SK-N-SH (cell line): Measurements from ENCODE around the gene ALDOB. TPM values are rescaled to one million over a fixed set of nuclear protein-coding genes. Genes with fewer than 3 reads are reported as not detected.

Source experiments
- CTCF ChIA-PET: fragments of 300-600, 350-600 bp; formaldehyde crosslinking; extraction: SDS; loops from one replicate; lab custom pipeline; 2021; lab: Yijun Ruan, JAX
- POLR2A ChIA-PET: fragments of 350-600 bp; sonication (Branson Sonifier 250); formaldehyde crosslinking; extraction: SDS; loops from one replicate; lab custom pipeline; 2020; ENCODE audit warnings: antibody characterized with exemption, inconsistent platforms; lab: Yijun Ruan, JAX
- DNase-seq: peaks from one replicate; pipeline ENCODE4 v3.0.0; 2012
- H2AFZ ChIP-seq: fragments of 200-600 bp; sonication (generic); 2 replicates; pipeline ENCODE4 v1.8.1; 2016; ENCODE audit warnings: antibody characterized with exemption, mild to moderate bottlenecking, low read depth
- H3F3A ChIP-seq: fragments of 200-600 bp; sonication (generic); replicated peaks from 2 replicates; pipeline ENCODE3; 2016; ENCODE audit warnings: antibody characterized with exemption, mild to moderate bottlenecking; ENCODE audit not compliant: insufficient read depth
- H3K27ac ChIP-seq, 2 experiments: fragments of 200-500 bp in 1 of 2; fragments of 200-600 bp in 1 of 2; sonication (Bioruptor generic) in 1 of 2; sonication (generic), shearing (Covaris generic) in 1 of 2; 2 replicates each; pipeline versions ENCODE4 v1.5.1 to v1.6.1; 2014 to 2016; ENCODE audit warnings: low read depth in 2 of 2, inconsistent platforms in 1 of 2, low read length in 1 of 2, mild to moderate bottlenecking in 1 of 2, mixed read lengths in 1 of 2
- H3K27me3 ChIP-seq: fragments of 200-600 bp; sonication (generic), shearing (Covaris generic); 2 replicates; pipeline ENCODE4 v1.6.1; 2016; ENCODE audit warnings: mixed run types; ENCODE audit not compliant: insufficient read depth
- H3K36me3 ChIP-seq, 2 experiments: fragments of 200-500 bp in 1 of 2; fragments of 200-600 bp in 1 of 2; sonication (Bioruptor generic) in 1 of 2; sonication (generic) in 1 of 2; replicated peaks in 1 of 2; 2 replicates each; pipeline versions ENCODE3 to v1.5.1; 2014 to 2016; ENCODE audit warnings: low read length in 1 of 2, mild to moderate bottlenecking in 1 of 2; ENCODE audit not compliant: insufficient read depth in 2 of 2, control insufficient read depth in 1 of 2
- H3K4me1 ChIP-seq, 2 experiments: fragments of 200-500 bp in 1 of 2; fragments of 200-600 bp in 1 of 2; sonication (Bioruptor generic) in 1 of 2; sonication (generic), shearing (Covaris generic) in 1 of 2; 2 replicates each; pipeline versions ENCODE4 v1.5.1 to v1.6.1; 2014 to 2016; ENCODE audit warnings: low read depth in 1 of 2, low read length in 1 of 2, mixed run types in 1 of 2; ENCODE audit not compliant: insufficient read depth in 2 of 2, control insufficient read depth in 1 of 2
- H3K4me2 ChIP-seq: fragments of 200-600 bp; sonication (generic), shearing (Covaris generic); 2 replicates; pipeline ENCODE4 v1.6.1; 2017; ENCODE audit warnings: mixed run types
- H3K4me3 ChIP-seq, 2 experiments: fragments of 200-500 bp in 1 of 2; fragments of 200-600 bp in 1 of 2; sonication (Bioruptor generic) in 1 of 2; sonication (generic), shearing (Covaris generic) in 1 of 2; 2 replicates each; pipeline versions ENCODE4 v1.5.1 to v1.8.1; 2014 to 2016; ENCODE audit warnings: low read depth in 2 of 2, inconsistent platforms in 1 of 2, low read length in 1 of 2, mild to moderate bottlenecking in 1 of 2, mixed read lengths in 1 of 2, moderate library complexity in 1 of 2
- H3K79me2 ChIP-seq: fragments of 200-600 bp; sonication (generic); 2 replicates; pipeline ENCODE4 v1.8.1; 2017; ENCODE audit warnings: mild to moderate bottlenecking; ENCODE audit not compliant: insufficient read depth
- H3K9ac ChIP-seq: fragments of 200-600 bp; sonication (generic); 2 replicates; pipeline ENCODE4 v1.6.1; 2017; ENCODE audit warnings: mixed run types
- H3K9me2 ChIP-seq: fragments of 200-600 bp; sonication (generic); 2 replicates; pipeline ENCODE4 v1.6.1; 2017; ENCODE audit warnings: mixed run types
- H3K9me3 ChIP-seq: fragments of 200-600 bp; sonication (generic); 2 replicates; pipeline ENCODE4 v1.6.1; 2017; ENCODE audit warnings: mixed run types, mild to moderate bottlenecking, moderate library complexity
- H4K20me1 ChIP-seq: fragments of 200-600 bp; sonication (generic); 2 replicates; pipeline ENCODE4 v1.6.1; 2017; ENCODE audit warnings: mild to moderate bottlenecking, mixed run types; ENCODE audit not compliant: insufficient read depth
- CHD2 ChIP-seq: fragments of 150-350 bp; IDR thresholded peaks from 2 replicates; pipeline ENCODE4 v1.6.1; 2018; ENCODE audit warnings: low read length; ENCODE audit not compliant: partially characterized antibody
- ELF1 ChIP-seq: IDR thresholded peaks from 2 replicates; pipeline ENCODE4 v1.4.0; 2012
- EP300 ChIP-seq, 2 experiments: IDR thresholded peaks; 2 replicates each; pipeline versions ENCODE4 v1.4.0 to v1.6.1; 2012; ENCODE audit warnings: borderline replicate concordance in 1 of 2, low read depth in 1 of 2, low read length in 1 of 2
- FOXM1 ChIP-seq: IDR thresholded peaks from 2 replicates; pipeline ENCODE4 v1.4.0; 2012; ENCODE audit warnings: low read depth, mild to moderate bottlenecking
- GABPA ChIP-seq: IDR thresholded peaks from 2 replicates; pipeline ENCODE4 v1.4.0; 2012; ENCODE audit warnings: low read depth, mild to moderate bottlenecking
- GATA2 ChIP-seq: sonication (generic); formaldehyde crosslinking; IDR thresholded peaks from 2 replicates; pipeline ENCODE4 v1.5.0; 2020; ENCODE audit warnings: mild to moderate bottlenecking, missing genetic modification reagents
- NFIC ChIP-seq: IDR thresholded peaks from 2 replicates; pipeline ENCODE4 v1.4.0; 2012; ENCODE audit warnings: borderline replicate concordance
- NRF1 ChIP-seq: IDR thresholded peaks from 2 replicates; pipeline ENCODE4 v1.6.1; 2012; ENCODE audit warnings: low read depth, mild to moderate bottlenecking, low read length
- RAD21 ChIP-seq: IDR thresholded peaks from 2 replicates; pipeline ENCODE4 v1.6.1; 2012; ENCODE audit warnings: mild to moderate bottlenecking, low read length
- RFX5 ChIP-seq: IDR thresholded peaks from 2 replicates; pipeline ENCODE4 v1.6.1; 2012; ENCODE audit warnings: mild to moderate bottlenecking, improper control_type of control experiment, low read length
- RXRA ChIP-seq: IDR thresholded peaks from 2 replicates; pipeline ENCODE4 v1.4.0; 2012; ENCODE audit warnings: low read depth, mild to moderate bottlenecking, borderline replicate concordance
- SMC3 ChIP-seq: IDR thresholded peaks from 2 replicates; pipeline ENCODE4 v1.6.1; 2012; ENCODE audit warnings: low read depth, low read length, improper control_type of control experiment
- TAF1 ChIP-seq: IDR thresholded peaks from 2 replicates; pipeline ENCODE4 v1.6.1; 2012; ENCODE audit warnings: low read depth, mild to moderate bottlenecking, low read length, moderate library complexity, borderline replicate concordance
- TCF12 ChIP-seq: IDR thresholded peaks from 2 replicates; pipeline ENCODE4 v1.4.0; 2012
- TEAD4 ChIP-seq: IDR thresholded peaks from 2 replicates; pipeline ENCODE4 v1.4.0; 2012; ENCODE audit warnings: mild to moderate bottlenecking, borderline replicate concordance; ENCODE audit not compliant: insufficient read depth
- YY1 ChIP-seq: IDR thresholded peaks from 2 replicates; pipeline ENCODE4 v1.4.0; 2012; ENCODE audit warnings: low read depth, mild to moderate bottlenecking
- WGBS: methylation state at CpG from one replicate; pipeline ENCODE4 v1.1.6; 2017; ENCODE audit warnings: low lambda C conversion rate; 5-methylcytosine and 5-hydroxymethylcytosine counted together
- polyA plus RNA-seq, 3 experiments: library from polyadenylated mRNA; depleted of rRNA; stranded (reverse); fragments of >200 nt; gene quantifications; 2 replicates each; pipeline ENCODE4 v1.2.3, GENCODE V29; 2012
- TF ChIP-seq, protein P1 (sequence below): fragments of 150-350 bp; IDR thresholded peaks from 2 replicates; pipeline ENCODE4 v1.6.1; 2016; ENCODE audit warnings: mild to moderate bottlenecking, low read depth, low read length
- TF ChIP-seq, protein P2 (sequence below): IDR thresholded peaks from 2 replicates; pipeline ENCODE4 v1.4.0; 2012; ENCODE audit warnings: low read depth, borderline replicate concordance
- TF ChIP-seq, protein P3 (sequence below): IDR thresholded peaks from 2 replicates; pipeline ENCODE4 v1.6.1; 2012; ENCODE audit warnings: mild to moderate bottlenecking, low read depth, low read length, moderate library complexity

ALDOB gene
- polyA plus RNA-seq, 1 of the 3 experiments (the other 2 are of a cell fraction), result not detected

DNA sequence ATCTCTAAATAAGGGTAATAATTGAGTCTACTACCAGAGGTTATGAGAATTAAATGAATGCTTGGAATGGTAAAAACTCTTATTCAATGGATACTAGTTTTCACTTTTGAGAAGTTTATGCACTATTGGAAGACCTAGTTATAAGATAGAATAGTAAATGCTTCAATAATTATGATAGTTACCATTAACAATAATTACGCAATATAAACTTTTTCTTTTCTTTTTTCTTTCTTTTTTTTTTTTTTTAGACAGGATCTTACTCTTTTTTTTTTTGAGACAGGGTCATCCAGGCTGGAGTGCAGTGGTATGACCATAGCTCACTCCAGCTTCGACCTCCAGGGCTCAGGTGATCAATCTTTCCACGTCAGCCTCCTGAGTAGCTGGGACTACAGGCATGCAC lies 6.7 kb downstream of the ALDOB start (continued):
- TF ChIP-seq FOXM1 (no peak), EP300 (IDR thresholded peaks at IDR 0.05; ENCODE audit: borderline replicate concordance in 1 of 2, low read depth in 1 of 2, low read length in 1 of 2) (no peak), NRF1 (no peak), YY1 (no peak), GABPA (no peak), SMC3 (no peak)
- TF ChIP-seq, protein P1, sequence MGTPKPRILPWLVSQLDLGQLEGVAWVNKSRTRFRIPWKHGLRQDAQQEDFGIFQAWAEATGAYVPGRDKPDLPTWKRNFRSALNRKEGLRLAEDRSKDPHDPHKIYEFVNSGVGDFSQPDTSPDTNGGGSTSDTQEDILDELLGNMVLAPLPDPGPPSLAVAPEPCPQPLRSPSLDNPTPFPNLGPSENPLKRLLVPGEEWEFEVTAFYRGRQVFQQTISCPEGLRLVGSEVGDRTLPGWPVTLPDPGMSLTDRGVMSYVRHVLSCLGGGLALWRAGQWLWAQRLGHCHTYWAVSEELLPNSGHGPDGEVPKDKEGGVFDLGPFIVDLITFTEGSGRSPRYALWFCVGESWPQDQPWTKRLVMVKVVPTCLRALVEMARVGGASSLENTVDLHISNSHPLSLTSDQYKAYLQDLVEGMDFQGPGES, result no peak

DNA sequence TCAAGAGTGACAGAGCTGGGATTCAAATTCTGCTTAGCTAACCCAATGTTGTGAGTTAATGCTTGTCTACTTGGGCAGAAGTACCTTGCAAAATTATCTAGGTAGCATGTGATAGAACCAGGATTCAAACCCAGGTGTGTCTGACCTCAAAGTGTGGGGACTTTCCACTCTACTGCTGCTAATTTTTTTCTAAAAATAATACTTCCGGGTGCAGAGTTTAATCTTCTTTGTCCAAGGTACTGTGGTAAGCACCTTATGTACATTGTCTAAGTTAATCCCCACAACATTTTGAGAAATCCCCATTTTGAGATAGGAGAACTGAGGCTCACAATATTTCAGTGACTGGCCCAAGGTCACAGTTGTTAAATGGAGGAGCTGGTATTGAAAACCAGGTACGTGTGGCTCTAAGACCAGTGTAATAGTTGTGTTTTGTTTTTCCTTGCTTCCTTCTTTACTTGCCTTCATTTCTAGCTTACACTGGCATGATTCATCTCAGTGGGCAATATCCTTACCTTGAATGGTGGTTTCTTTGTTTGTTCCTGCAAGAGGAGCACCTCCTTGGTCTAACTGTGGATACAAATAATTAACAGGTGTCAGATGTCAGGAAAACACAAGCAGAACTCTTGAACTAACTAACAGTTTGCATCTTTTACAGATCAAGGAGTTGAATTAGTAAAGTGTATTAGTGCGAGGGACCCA lies 7.5 kb downstream of the ALDOB start:
- Histone ChIP-seq H3K27me3 (no peaks in the 10 kb centered on the region; the same call in 1 of the 2 replicates), H3K4me3 (no peak overlapping the region), H2AFZ (no peak overlapping the region)
- CTCF ChIA-PET, result interaction anchor here (0.6 to 2.9 kb wide), 6 partner anchors 9 to 105 kb away, joined by 3 to 16 read pairs (median 3); partner anchors contain the start of gene RNF20
- WGBS, result 20% methylated on average over 3 of the region's 3 CpGs
- TF ChIP-seq SMC3 (no peak), TCF12 (no peak), RFX5 (no peak), GABPA (no peak), CHD2 (no peak), TAF1 (no peak), RXRA (no peak), RAD21 (no peak), GATA2 (no peak), NRF1 (no peak), ELF1 (no peak), NFIC (no peak), TEAD4 (no peak), FOXM1 (no peak)
- TF ChIP-seq, protein P2, sequence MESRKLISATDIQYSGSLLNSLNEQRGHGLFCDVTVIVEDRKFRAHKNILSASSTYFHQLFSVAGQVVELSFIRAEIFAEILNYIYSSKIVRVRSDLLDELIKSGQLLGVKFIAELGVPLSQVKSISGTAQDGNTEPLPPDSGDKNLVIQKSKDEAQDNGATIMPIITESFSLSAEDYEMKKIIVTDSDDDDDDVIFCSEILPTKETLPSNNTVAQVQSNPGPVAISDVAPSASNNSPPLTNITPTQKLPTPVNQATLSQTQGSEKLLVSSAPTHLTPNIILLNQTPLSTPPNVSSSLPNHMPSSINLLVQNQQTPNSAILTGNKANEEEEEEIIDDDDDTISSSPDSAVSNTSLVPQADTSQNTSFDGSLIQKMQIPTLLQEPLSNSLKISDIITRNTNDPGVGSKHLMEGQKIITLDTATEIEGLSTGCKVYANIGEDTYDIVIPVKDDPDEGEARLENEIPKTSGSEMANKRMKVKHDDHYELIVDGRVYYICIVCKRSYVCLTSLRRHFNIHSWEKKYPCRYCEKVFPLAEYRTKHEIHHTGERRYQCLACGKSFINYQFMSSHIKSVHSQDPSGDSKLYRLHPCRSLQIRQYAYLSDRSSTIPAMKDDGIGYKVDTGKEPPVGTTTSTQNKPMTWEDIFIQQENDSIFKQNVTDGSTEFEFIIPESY, result no peak
- TF ChIP-seq, protein P3, sequence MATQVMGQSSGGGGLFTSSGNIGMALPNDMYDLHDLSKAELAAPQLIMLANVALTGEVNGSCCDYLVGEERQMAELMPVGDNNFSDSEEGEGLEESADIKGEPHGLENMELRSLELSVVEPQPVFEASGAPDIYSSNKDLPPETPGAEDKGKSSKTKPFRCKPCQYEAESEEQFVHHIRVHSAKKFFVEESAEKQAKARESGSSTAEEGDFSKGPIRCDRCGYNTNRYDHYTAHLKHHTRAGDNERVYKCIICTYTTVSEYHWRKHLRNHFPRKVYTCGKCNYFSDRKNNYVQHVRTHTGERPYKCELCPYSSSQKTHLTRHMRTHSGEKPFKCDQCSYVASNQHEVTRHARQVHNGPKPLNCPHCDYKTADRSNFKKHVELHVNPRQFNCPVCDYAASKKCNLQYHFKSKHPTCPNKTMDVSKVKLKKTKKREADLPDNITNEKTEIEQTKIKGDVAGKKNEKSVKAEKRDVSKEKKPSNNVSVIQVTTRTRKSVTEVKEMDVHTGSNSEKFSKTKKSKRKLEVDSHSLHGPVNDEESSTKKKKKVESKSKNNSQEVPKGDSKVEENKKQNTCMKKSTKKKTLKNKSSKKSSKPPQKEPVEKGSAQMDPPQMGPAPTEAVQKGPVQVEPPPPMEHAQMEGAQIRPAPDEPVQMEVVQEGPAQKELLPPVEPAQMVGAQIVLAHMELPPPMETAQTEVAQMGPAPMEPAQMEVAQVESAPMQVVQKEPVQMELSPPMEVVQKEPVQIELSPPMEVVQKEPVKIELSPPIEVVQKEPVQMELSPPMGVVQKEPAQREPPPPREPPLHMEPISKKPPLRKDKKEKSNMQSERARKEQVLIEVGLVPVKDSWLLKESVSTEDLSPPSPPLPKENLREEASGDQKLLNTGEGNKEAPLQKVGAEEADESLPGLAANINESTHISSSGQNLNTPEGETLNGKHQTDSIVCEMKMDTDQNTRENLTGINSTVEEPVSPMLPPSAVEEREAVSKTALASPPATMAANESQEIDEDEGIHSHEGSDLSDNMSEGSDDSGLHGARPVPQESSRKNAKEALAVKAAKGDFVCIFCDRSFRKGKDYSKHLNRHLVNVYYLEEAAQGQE, result no peak
- TF ChIP-seq, all 33 proteins: peak for 0
- Histone ChIP-seq H3F3A (no peaks in the 10 kb centered on the region), H3K9ac (no peak overlapping the region), H4K20me1 (no peaks in the 10 kb centered on the region), H3K79me2 (no peaks in the 10 kb centered on the region), H3K36me3 (no peaks in the 10 kb centered on the region), H3K27ac (no peak overlapping the region), H3K9me2 (no peaks in the 10 kb centered on the region), H3K4me2 (no peak overlapping the region), H3K4me1 (no peaks in the 10 kb centered on the region), H3K9me3 (no peaks in the 10 kb centered on the region)
- POLR2A ChIA-PET, result no interaction called here
- no peak for DNase-seq
